Left ventricle myocardium inferior (tissue), 1 donor: ENCODE data around the gene MICAL2. TPM values are rescaled to one million over a fixed set of nuclear protein-coding genes. Genes with fewer than 3 reads are reported as not detected.

Experiments
- DNase-seq: peaks from one replicate; pipeline ENCODE4 v3.0.0-alpha.2; 2020
- H3K27ac ChIP-seq: fragments of 200-600 bp; replicated peaks from 2 replicates; pipeline ENCODE4 v1.8.0; 2021
- H3K27me3 ChIP-seq: fragments of 200-600 bp; 2 replicates; pipeline ENCODE4 v1.8.0; 2021; ENCODE audit warnings: low read depth
- H3K36me3 ChIP-seq: fragments of 200-600 bp; 2 replicates; pipeline ENCODE4 v1.8.0; 2021
- H3K4me1 ChIP-seq: fragments of 200-600 bp; 2 replicates; pipeline ENCODE4 v1.8.0; 2021
- H3K4me3 ChIP-seq: fragments of 200-600 bp; 2 replicates; pipeline ENCODE4 v1.8.0; 2021; ENCODE audit warnings: mild to moderate bottlenecking, moderate library complexity
- H3K9me3 ChIP-seq: fragments of 200-600 bp; replicated peaks from 2 replicates; pipeline ENCODE4 v1.8.0; 2021
- CTCF ChIP-seq: fragments of 200-600 bp; IDR thresholded peaks from 2 replicates; pipeline ENCODE4 v1.8.0; 2021; ENCODE audit warnings: antibody characterized with exemption, mild to moderate bottlenecking, borderline replicate concordance
- intact Hi-C: fragments of 100-400 bp; cut with micrococcal nuclease; formaldehyde crosslinking; loops from one replicate; pipeline ENCODE4 v1.11.0; 2022
- total RNA-seq: library from RNA; stranded (reverse); fragmentation: NEBNext Ultra II Directional; extraction: Animal tissue kit (Norgen Biotek cat#: 25700); gene quantifications from one replicate; pipeline ENCODE4 v1.2.1, GENCODE V29; 2021
- donor health status: DM: no; HTN: yes; CAD: no; lungs with severe emphysema.

Gene MICAL2
- total RNA-seq, 1 donor from 2014 or later, result 85.0 TPM

DNA sequence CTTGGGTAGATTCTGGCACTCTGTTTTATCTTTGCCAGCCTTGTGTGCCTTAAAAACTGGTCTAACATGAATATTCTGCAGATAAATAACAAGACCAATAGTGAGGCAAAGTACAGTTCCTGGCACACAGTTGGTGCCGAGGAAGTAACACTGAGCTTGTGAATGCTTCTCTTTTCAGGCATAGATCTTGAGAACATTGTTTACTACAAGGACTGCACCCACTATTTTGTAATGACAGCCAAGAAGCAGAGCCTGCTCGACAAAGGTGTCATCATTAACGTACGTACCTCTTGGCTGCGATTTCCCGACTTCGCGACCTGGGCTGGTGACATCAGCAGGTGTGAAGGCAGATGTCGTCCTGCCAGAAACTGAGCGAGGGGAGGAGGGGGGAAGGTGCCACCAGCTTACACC is 105.7 kb downstream of the MICAL2 start:
- Histone ChIP-seq H3K9me3 (no peaks in the 10 kb centered on the region), H3K4me1 (peaks cover 48% of the 10 kb centered on the region), H3K4me3 (no peak overlapping the region), H3K27ac (peak overlapping the region; percentile 62), H3K27me3 (no peaks in the 10 kb centered on the region), H3K36me3 (peaks cover 37% of the 10 kb centered on the region)
- no peak for DNase-seq
- TF ChIP-seq CTCF, result no peak
- intact Hi-C loops, result no loop called here

DNA sequence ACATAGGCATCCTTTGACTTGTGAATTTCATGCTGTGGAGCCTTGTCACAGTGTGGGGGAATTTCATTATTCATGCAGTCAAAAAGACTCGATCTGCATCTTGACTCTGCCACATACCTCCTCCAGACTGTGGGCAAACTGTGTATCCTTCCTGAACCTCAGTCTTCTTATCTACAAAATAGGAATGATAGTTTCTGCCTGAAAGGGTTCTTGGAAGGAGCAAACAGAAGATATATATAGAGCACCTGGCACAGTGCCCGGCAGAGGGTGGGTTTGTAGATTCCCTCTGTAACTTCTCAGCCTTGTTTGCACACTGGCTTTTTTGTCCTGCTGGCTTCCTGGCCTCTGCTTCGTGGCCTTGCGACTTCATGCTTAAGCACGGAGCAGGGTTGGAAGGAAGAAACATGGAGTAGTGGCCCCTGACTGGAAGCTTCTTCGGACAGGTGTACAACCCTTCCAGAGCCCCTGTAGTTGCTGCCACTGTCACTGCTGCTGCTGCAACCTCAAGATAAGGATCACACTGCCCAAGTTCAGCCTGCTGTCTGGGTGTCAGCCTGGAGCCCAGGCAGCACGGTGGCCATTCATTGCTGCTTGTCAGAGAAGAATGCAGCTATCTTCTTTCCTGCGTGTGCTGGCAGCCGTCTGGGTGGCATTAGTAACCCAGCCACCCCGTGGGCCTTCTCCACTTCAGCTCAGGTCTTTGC is 106.4 kb downstream of the MICAL2 start:
- no peaks in the 10 kb centered on the region for H3K27me3 ChIP-seq
- no peak for TF ChIP-seq CTCF
- H3K4me3 ChIP-seq, result no peak overlapping the region
- intact Hi-C loops, result no loop called here
- H3K9me3 ChIP-seq, result no peaks in the 10 kb centered on the region
- H3K36me3 ChIP-seq, result peaks cover 35% of the 10 kb centered on the region
- DNase-seq, result peak; percentile 35
- H3K27ac ChIP-seq, result peak overlapping the region; percentile 62
- H3K4me1 ChIP-seq, result peaks cover 56% of the 10 kb centered on the region

- Histone ChIP-seq H3K4me3 (no peak overlapping the region), H3K36me3 (peaks cover 33% of the 10 kb centered on the region), H3K4me1 (peaks cover 66% of the 10 kb centered on the region), H3K27me3 (no peaks in the 10 kb centered on the region), H3K27ac (peak overlapping the region; percentile 62), H3K9me3 (no peaks in the 10 kb centered on the region)
- no peak for DNase-seq
- intact Hi-C loops, result no loop called here
- TF ChIP-seq CTCF, result no peak
Observed at GRCh38 chr11:12217879-12218278, 107.5 kb downstream of the MICAL2 start.

- no peak for TF ChIP-seq CTCF
- H3K4me3 ChIP-seq, result no peak overlapping the region
- H3K27me3 ChIP-seq, result no peaks in the 10 kb centered on the region
- H3K9me3 ChIP-seq, result no peaks in the 10 kb centered on the region
- peaks cover 74% of the 10 kb centered on the region for H3K4me1 ChIP-seq
- H3K36me3 ChIP-seq, result peaks cover 28% of the 10 kb centered on the region
- intact Hi-C loops, result no loop called here
- peak overlapping the region; percentile 94 for H3K27ac ChIP-seq
- no peak for DNase-seq
Observed at GRCh38 chr11:12218909-12219308, 108.5 kb downstream of the MICAL2 start.

DNA sequence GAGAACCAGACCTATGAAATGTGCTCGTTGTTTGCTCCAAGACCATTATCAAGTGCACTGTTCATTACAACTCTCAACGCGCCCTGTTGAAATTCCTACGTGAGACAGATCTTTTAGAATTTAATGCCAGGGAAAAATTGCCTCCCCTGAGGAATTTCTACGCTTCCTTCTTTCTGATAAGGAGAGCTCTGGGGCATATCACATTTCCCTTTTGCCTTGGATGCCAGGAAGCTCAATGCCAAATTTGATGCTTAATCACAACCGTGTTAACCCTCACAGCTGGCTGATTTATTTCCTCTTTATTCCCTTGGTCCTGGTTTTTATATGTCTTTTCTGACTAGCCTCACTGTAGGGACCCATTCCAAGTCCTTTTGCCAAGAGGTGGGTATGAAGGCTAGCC is 109.4 kb downstream of the MICAL2 start:
- DNase-seq, result no peak
- Histone ChIP-seq H3K9me3 (no peaks in the 10 kb centered on the region), H3K27ac (peak overlapping the region; percentile 94), H3K27me3 (no peaks in the 10 kb centered on the region), H3K4me1 (peaks cover 82% of the 10 kb centered on the region), H3K4me3 (peak overlapping the region; percentile 42), H3K36me3 (peaks cover 28% of the 10 kb centered on the region)
- TF ChIP-seq CTCF, result no peak
- intact Hi-C loops, result no loop called here
